ENCODE measurements around the gene ZBTB7C.

DNA sequence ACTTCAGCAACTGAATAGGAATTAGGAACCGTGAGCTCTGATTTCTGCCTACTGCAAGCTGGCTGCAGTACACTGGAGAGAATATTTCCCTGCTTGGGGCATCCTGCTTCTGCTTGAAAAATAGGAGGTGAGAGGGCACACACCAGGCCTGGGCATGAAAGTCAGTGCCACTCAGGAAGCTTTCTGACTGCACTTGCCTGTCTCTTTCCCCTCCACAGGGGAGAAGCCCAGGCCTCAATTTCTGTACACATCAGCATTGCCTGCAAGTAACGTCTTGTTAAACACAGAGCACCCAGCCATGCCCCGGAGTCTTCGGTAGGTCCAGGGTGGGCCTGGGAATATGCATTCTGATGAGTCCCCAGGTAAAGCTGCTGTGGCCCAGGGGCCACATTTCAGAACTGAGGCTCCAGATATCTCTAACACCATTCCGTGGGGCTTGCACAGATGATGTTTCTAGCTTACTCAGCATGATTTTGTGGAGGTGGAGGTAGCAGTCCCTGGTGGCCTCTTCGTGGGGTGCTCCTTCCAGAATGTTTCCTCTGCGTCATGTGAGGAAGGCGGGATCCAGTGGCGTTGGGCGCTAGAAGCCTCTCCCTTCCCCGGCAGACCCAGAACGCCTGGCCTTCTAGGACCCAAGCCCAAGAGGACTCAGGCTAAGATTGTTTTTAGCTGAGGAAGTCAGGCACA, 114.1 kb downstream of the ZBTB7C start:
- TF ChIP-seq, protein P1, sequence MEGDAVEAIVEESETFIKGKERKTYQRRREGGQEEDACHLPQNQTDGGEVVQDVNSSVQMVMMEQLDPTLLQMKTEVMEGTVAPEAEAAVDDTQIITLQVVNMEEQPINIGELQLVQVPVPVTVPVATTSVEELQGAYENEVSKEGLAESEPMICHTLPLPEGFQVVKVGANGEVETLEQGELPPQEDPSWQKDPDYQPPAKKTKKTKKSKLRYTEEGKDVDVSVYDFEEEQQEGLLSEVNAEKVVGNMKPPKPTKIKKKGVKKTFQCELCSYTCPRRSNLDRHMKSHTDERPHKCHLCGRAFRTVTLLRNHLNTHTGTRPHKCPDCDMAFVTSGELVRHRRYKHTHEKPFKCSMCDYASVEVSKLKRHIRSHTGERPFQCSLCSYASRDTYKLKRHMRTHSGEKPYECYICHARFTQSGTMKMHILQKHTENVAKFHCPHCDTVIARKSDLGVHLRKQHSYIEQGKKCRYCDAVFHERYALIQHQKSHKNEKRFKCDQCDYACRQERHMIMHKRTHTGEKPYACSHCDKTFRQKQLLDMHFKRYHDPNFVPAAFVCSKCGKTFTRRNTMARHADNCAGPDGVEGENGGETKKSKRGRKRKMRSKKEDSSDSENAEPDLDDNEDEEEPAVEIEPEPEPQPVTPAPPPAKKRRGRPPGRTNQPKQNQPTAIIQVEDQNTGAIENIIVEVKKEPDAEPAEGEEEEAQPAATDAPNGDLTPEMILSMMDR (conservative IDR thresholded peaks at IDR 0.05): no peak
- no peak for TF ChIP-seq ZFX (IDR thresholded peaks at IDR 0.05)
